CD8-positive, alpha-beta memory T cell (primary cell): ENCODE measurements around the gene CSMD2. TPM values are rescaled to one million over a fixed set of nuclear protein-coding genes. Genes with fewer than 3 reads are reported as not detected.

Experiments
- CTCF ChIA-PET: fragments of 350-600 bp; sonication (Branson Sonifier 250); formaldehyde crosslinking; loops from one replicate; lab custom pipeline; 2021; ENCODE audit warnings: antibody characterized with exemption; lab: Charles Lee
- POLR2A ChIA-PET: fragments of 350-600 bp; sonication (Branson Sonifier 250); formaldehyde crosslinking; loops from one replicate; lab custom pipeline; 2021; ENCODE audit warnings: antibody characterized with exemption; lab: Charles Lee
- DNase-seq, 5 donors: peaks; one replicate each; pipeline versions ENCODE4 v3.0.0 to v3.0.0-alpha.2; 2020 to 2022; ENCODE audit warnings: mixed read lengths in 1 of 5
- H3K27ac ChIP-seq: one replicate; pipeline ENCODE4 v1.7.0; 2013; ENCODE audit warnings: low read depth, mild to moderate bottlenecking, low read length, moderate library complexity
- H3K27me3 ChIP-seq: 2 replicates; pipeline ENCODE4 v1.7.0; 2013; ENCODE audit warnings: low read length, mild to moderate bottlenecking; ENCODE audit not compliant: insufficient read depth, poor library complexity, severe bottlenecking
- H3K36me3 ChIP-seq: 2 replicates; pipeline ENCODE4 v1.7.0; 2013; ENCODE audit warnings: mild to moderate bottlenecking, low read length, moderate library complexity; ENCODE audit not compliant: insufficient read depth
- H3K4me1 ChIP-seq: 2 replicates; pipeline ENCODE4 v1.7.0; 2013; ENCODE audit warnings: mild to moderate bottlenecking, low read length, moderate library complexity; ENCODE audit not compliant: insufficient read depth
- H3K4me3 ChIP-seq: 2 replicates; pipeline ENCODE4 v1.7.0; 2013; ENCODE audit warnings: mild to moderate bottlenecking, low read length
- H3K9me3 ChIP-seq: 2 replicates; pipeline ENCODE4 v1.7.0; 2013; ENCODE audit warnings: mild to moderate bottlenecking, low read length
- H3K27ac Mint-ChIP-seq, 8 donors: one replicate each; pipeline ENCODE4 v1.8.0; 2020 to 2021; ENCODE audit warnings: mixed read lengths in 8 of 8, mild to moderate bottlenecking in 6 of 8, inconsistent platforms in 3 of 8, moderate library complexity in 3 of 8
- H3K27me3 Mint-ChIP-seq, 2 donors: one replicate each; pipeline ENCODE4 v1.8.0; 2020 to 2021; ENCODE audit warnings: mixed read lengths in 2 of 2, mild to moderate bottlenecking in 1 of 2, moderate library complexity in 1 of 2
- H3K36me3 Mint-ChIP-seq, 3 donors: one replicate each; pipeline ENCODE4 v1.8.0; 2020 to 2021; ENCODE audit warnings: mixed read lengths in 3 of 3, inconsistent platforms in 1 of 3, mild to moderate bottlenecking in 1 of 3
- H3K4me1 Mint-ChIP-seq, 3 donors: one replicate each; pipeline ENCODE4 v1.8.0; 2020 to 2021; ENCODE audit warnings: mixed read lengths in 3 of 3, inconsistent platforms in 1 of 3, mild to moderate bottlenecking in 1 of 3
- H3K4me3 Mint-ChIP-seq, 7 donors: one replicate each; pipeline ENCODE4 v1.8.0; 2020 to 2021; ENCODE audit warnings: mixed read lengths in 7 of 7, mild to moderate bottlenecking in 6 of 7, moderate library complexity in 4 of 7, inconsistent platforms in 2 of 7
- H3K9me3 Mint-ChIP-seq, 5 donors: one replicate each; pipeline ENCODE4 v1.8.0; 2020 to 2022; ENCODE audit warnings: mixed read lengths in 5 of 5, mild to moderate bottlenecking in 3 of 5, moderate library complexity in 2 of 5, inconsistent platforms in 1 of 5
- polyA plus RNA-seq: library from polyadenylated mRNA; unstranded; fragments of 300-500 nt; fragmentation: Illumina TruSeq; gene quantifications from one replicate; pipeline ENCODE4 v1.2.3, GENCODE V29; 2021
- total RNA-seq, 2 experiments: library from RNA; stranded (reverse); gene quantifications; one replicate each; pipeline ENCODE4 v1.2.3, GENCODE V29; 2021

CSMD2 gene
- total and polyA plus RNA-seq, 3 experiments from 2014 or later = not detected

- H3K27ac ChIP-seq = no peak overlapping the region
- Mint-ChIP-seq H3K27ac (peak overlapping the region in 1 of 8 donors; percentile 8), H3K9me3 (no peaks in the 10 kb centered on the region), H3K4me3 (no peak overlapping the region), H3K4me1 (no peaks in the 10 kb centered on the region), H3K36me3 (no peaks in the 10 kb centered on the region), H3K27me3 (peaks cover 11 to 27% of the 10 kb centered on the region in 2 donors)
- H3K9me3 ChIP-seq = no peaks in the 10 kb centered on the region
- no peak overlapping the region for H3K4me3 ChIP-seq
- no peak for DNase-seq
- H3K4me1 ChIP-seq = no peaks in the 10 kb centered on the region
- CTCF ChIA-PET = no interaction called here
- no peaks in the 10 kb centered on the region for H3K36me3 ChIP-seq
- POLR2A ChIA-PET = no interaction called here
- H3K27me3 ChIP-seq = no peaks in the 10 kb centered on the region
Measured at GRCh38 chr1:33608825-33609400, 556.1 kb downstream of the CSMD2 start.

- Mint-ChIP-seq H3K4me3 (no peak overlapping the region), H3K36me3 (no peaks in the 10 kb centered on the region), H3K27me3 (peaks cover 4 to 24% of the 10 kb centered on the region in 2 donors), H3K4me1 (no peaks in the 10 kb centered on the region), H3K27ac (no peak overlapping the region), H3K9me3 (no peaks in the 10 kb centered on the region)
- Histone ChIP-seq H3K4me3 (no peak overlapping the region), H3K36me3 (no peaks in the 10 kb centered on the region), H3K27me3 (no peaks in the 10 kb centered on the region), H3K9me3 (no peaks in the 10 kb centered on the region), H3K27ac (no peak overlapping the region), H3K4me1 (no peaks in the 10 kb centered on the region)
- no peak for DNase-seq
- POLR2A ChIA-PET = no interaction called here
- CTCF ChIA-PET = no interaction called here
Measured at GRCh38 chr1:33607444-33608005, 557.5 kb downstream of the CSMD2 start.

- Histone ChIP-seq H3K4me1 (no peaks in the 10 kb centered on the region), H3K27ac (no peak overlapping the region), H3K27me3 (no peaks in the 10 kb centered on the region), H3K36me3 (no peaks in the 10 kb centered on the region), H3K9me3 (no peaks in the 10 kb centered on the region), H3K4me3 (no peak overlapping the region)
- CTCF ChIA-PET = no interaction called here
- no peaks in the 10 kb centered on the region for H3K4me1 Mint-ChIP-seq
- DNase-seq = peak in 1 of 5 donors; percentile 2
- no peaks in the 10 kb centered on the region for H3K36me3 Mint-ChIP-seq
- no peaks in the 10 kb centered on the region for H3K9me3 Mint-ChIP-seq
- no peak overlapping the region for H3K27ac Mint-ChIP-seq
- peaks cover 4 to 32% of the 10 kb centered on the region in 2 donors for H3K27me3 Mint-ChIP-seq
- no peak overlapping the region for H3K4me3 Mint-ChIP-seq
- POLR2A ChIA-PET = no interaction called here
Measured at GRCh38 chr1:33606272-33606671, 558.8 kb downstream of the CSMD2 start.

GRCh38 chr1:33602271-33602670 is 562.8 kb downstream of the CSMD2 start:
- H3K27ac Mint-ChIP-seq = no peak overlapping the region
- H3K4me3 Mint-ChIP-seq = no peak overlapping the region
- no peak for DNase-seq
- H3K4me1 Mint-ChIP-seq = no peaks in the 10 kb centered on the region
- CTCF ChIA-PET = no interaction called here
- Histone ChIP-seq H3K4me3 (no peak overlapping the region), H3K27me3 (no peaks in the 10 kb centered on the region), H3K4me1 (no peaks in the 10 kb centered on the region), H3K27ac (no peak overlapping the region), H3K9me3 (no peaks in the 10 kb centered on the region), H3K36me3 (no peaks in the 10 kb centered on the region)
- no peaks in the 10 kb centered on the region for H3K36me3 Mint-ChIP-seq
- no peaks in the 10 kb centered on the region for H3K9me3 Mint-ChIP-seq
- POLR2A ChIA-PET = no interaction called here
- peaks cover 8 to 53% of the 10 kb centered on the region in 2 donors for H3K27me3 Mint-ChIP-seq

GRCh38 chr1:33601751-33602150 is 563.3 kb downstream of the CSMD2 start:
- H3K27me3 ChIP-seq = no peaks in the 10 kb centered on the region
- H3K36me3 Mint-ChIP-seq = no peaks in the 10 kb centered on the region
- H3K36me3 ChIP-seq = no peaks in the 10 kb centered on the region
- H3K4me3 ChIP-seq = no peak overlapping the region
- H3K9me3 ChIP-seq = no peaks in the 10 kb centered on the region
- no peak for DNase-seq
- no peak overlapping the region for H3K27ac ChIP-seq
- no peak overlapping the region for H3K4me3 Mint-ChIP-seq
- no peaks in the 10 kb centered on the region for H3K4me1 ChIP-seq
- H3K9me3 Mint-ChIP-seq = no peaks in the 10 kb centered on the region
- POLR2A ChIA-PET = no interaction called here
- H3K27me3 Mint-ChIP-seq = peaks cover 6 to 58% of the 10 kb centered on the region in 2 donors
- CTCF ChIA-PET = no interaction called here
- no peaks in the 10 kb centered on the region for H3K4me1 Mint-ChIP-seq
- no peak overlapping the region for H3K27ac Mint-ChIP-seq

GRCh38 chr1:33599516-33600115 is 565.4 kb downstream of the CSMD2 start:
- Mint-ChIP-seq H3K36me3 (no peaks in the 10 kb centered on the region), H3K27ac (no peak overlapping the region), H3K4me1 (no peaks in the 10 kb centered on the region), H3K9me3 (no peaks in the 10 kb centered on the region), H3K4me3 (no peak overlapping the region), H3K27me3 (peaks cover 14 to 67% of the 10 kb centered on the region in 2 donors)
- Histone ChIP-seq H3K36me3 (no peaks in the 10 kb centered on the region), H3K4me1 (no peaks in the 10 kb centered on the region), H3K4me3 (no peak overlapping the region), H3K27ac (no peak overlapping the region), H3K27me3 (no peaks in the 10 kb centered on the region), H3K9me3 (no peaks in the 10 kb centered on the region)
- CTCF ChIA-PET = no interaction called here
- POLR2A ChIA-PET = no interaction called here
- no peak for DNase-seq

GRCh38 chr1:33588726-33589125 is 576.3 kb downstream of the CSMD2 start:
- Mint-ChIP-seq H3K27ac (no peak overlapping the region), H3K9me3 (no peaks in the 10 kb centered on the region), H3K36me3 (no peaks in the 10 kb centered on the region), H3K4me1 (no peaks in the 10 kb centered on the region), H3K4me3 (no peak overlapping the region), H3K27me3 (peaks cover 7 to 12% of the 10 kb centered on the region in 2 donors)
- H3K27me3 ChIP-seq = no peaks in the 10 kb centered on the region
- H3K4me3 ChIP-seq = no peak overlapping the region
- no peaks in the 10 kb centered on the region for H3K9me3 ChIP-seq
- no peak for DNase-seq
- no peak overlapping the region for H3K27ac ChIP-seq
- no peaks in the 10 kb centered on the region for H3K36me3 ChIP-seq
- POLR2A ChIA-PET = no interaction called here
- no peaks in the 10 kb centered on the region for H3K4me1 ChIP-seq
- CTCF ChIA-PET = no interaction called here

GRCh38 chr1:33586795-33587194 is 578.2 kb downstream of the CSMD2 start:
- Mint-ChIP-seq H3K27ac (no peak overlapping the region), H3K27me3 (peaks cover 4 to 6% of the 10 kb centered on the region in 2 donors), H3K9me3 (no peaks in the 10 kb centered on the region), H3K4me3 (no peak overlapping the region), H3K36me3 (no peaks in the 10 kb centered on the region), H3K4me1 (no peaks in the 10 kb centered on the region)
- Histone ChIP-seq H3K9me3 (no peaks in the 10 kb centered on the region), H3K36me3 (no peaks in the 10 kb centered on the region), H3K27ac (no peak overlapping the region), H3K4me1 (no peaks in the 10 kb centered on the region), H3K27me3 (no peaks in the 10 kb centered on the region), H3K4me3 (no peak overlapping the region)
- DNase-seq = no peak
- POLR2A ChIA-PET = no interaction called here
- CTCF ChIA-PET = no interaction called here
